ENCODE results near the gene CD180. TPM values are rescaled to one million over a fixed set of nuclear protein-coding genes. Genes with fewer than 3 reads are reported as not detected.

Gene CD180
- total RNA-seq, 1 experiment from 2014 or later = not detected

DNA sequence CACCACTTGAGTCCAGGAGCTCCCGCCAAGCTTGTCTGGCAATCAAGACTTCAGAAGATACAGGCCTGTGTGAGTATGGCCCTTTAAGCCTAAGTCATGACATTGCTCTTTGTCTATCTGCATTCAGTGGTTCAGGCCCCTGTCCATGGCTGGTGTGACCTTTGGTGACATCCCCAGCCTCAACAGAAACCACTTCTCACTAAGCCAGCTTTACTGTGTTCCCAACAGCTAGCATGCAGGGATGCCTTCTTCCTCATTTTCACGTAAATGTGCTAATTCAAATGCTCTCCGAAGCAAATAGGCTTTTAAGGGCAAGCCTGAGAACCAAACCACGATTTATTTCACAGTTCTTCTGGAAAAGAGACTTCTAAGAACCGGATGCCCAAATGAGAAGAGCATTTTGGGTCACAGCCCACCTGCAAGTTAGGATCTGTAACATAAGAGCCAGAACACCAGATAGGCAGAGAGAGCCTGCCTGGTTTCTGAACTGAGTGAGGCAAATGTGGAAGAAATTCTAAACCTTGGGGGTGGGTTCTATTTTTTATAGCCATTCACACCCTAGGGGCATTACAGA is 14.9 kb downstream of the CD180 start:
- no peaks in the 10 kb centered on the region for H3K36me3 ChIP-seq (ENCODE audit: control insufficient read depth in 1 of 2, insufficient read depth in 2 of 2, low read length in 2 of 2)
- no peak overlapping the region for H3K4me3 ChIP-seq (replicated peaks in 1 of 2; ENCODE audit: low read depth in 1 of 2, low read length in 2 of 2)
- H4K20me1 ChIP-seq (ENCODE audit: insufficient read depth) = no peaks in the 10 kb centered on the region
- H3K27me3 ChIP-seq (ENCODE audit: insufficient read depth, low read length) = no peaks in the 10 kb centered on the region
- no peaks in the 10 kb centered on the region for H3K79me2 ChIP-seq (ENCODE audit: insufficient read depth, low read length)
- no peak for ATAC-seq
- no TSS peak for BruUV-seq (replicated peaks)
- H3K4me1 ChIP-seq (ENCODE audit: control insufficient read depth in 1 of 2, insufficient read depth in 2 of 2, low read length in 2 of 2) = no peaks in the 10 kb centered on the region
- H3K27ac ChIP-seq (ENCODE audit: low read depth, low read length) = no peak overlapping the region
- ChIA-PET POLR2A (no interaction called here), CTCF (no interaction called here), RAD21 (ENCODE audit: low non-redundant PET in 1 of 2, low total read pairs in 2 of 2, uncharacterized antibody in 2 of 2, unreplicated experiment in 2 of 2) (no interaction called here)
- no peak overlapping the region for H2AFZ ChIP-seq (ENCODE audit: low read depth, low read length, poor library complexity, severe bottlenecking)
- no peaks in the 10 kb centered on the region for H3K9me3 ChIP-seq (ENCODE audit: control insufficient read depth in 1 of 2, insufficient read depth in 1 of 2, low read depth in 1 of 2, low read length in 2 of 2)
- H3K4me2 ChIP-seq (ENCODE audit: low read length) = no peak overlapping the region
- no peak overlapping the region for H3K9ac ChIP-seq (ENCODE audit: low read length)
- intact Hi-C loops (cut with micrococcal nuclease) = no loop called here
- H3K9me2 ChIP-seq (ENCODE audit: insufficient read depth) = no peaks in the 10 kb centered on the region
- TF ChIP-seq, protein P1, sequence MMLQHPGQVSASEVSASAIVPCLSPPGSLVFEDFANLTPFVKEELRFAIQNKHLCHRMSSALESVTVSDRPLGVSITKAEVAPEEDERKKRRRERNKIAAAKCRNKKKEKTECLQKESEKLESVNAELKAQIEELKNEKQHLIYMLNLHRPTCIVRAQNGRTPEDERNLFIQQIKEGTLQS (IDR thresholded peaks at IDR 0.05) = no peak
- TF ChIP-seq TCF7L2 (IDR thresholded peaks at IDR 0.05; ENCODE audit: borderline replicate concordance, extremely low read depth, insufficient read depth, insufficient read length) = no peak
- no peak for TF ChIP-seq EGR1 (IDR thresholded peaks at IDR 0.05; ENCODE audit: low read depth)
- no peak for TF ChIP-seq SRF (IDR thresholded peaks at IDR 0.05; ENCODE audit: low read depth)
- TF ChIP-seq RAD21 (IDR thresholded peaks at IDR 0.05; ENCODE audit: low read depth) = no peak
- TF ChIP-seq FOSL1 (IDR thresholded peaks at IDR 0.05; ENCODE audit: low read depth) = no peak
- TF ChIP-seq SP1 (IDR thresholded peaks at IDR 0.05; ENCODE audit: low read depth) = no peak
- no peak for DNase-seq (ENCODE audit: low read depth, low spot score)

DNA sequence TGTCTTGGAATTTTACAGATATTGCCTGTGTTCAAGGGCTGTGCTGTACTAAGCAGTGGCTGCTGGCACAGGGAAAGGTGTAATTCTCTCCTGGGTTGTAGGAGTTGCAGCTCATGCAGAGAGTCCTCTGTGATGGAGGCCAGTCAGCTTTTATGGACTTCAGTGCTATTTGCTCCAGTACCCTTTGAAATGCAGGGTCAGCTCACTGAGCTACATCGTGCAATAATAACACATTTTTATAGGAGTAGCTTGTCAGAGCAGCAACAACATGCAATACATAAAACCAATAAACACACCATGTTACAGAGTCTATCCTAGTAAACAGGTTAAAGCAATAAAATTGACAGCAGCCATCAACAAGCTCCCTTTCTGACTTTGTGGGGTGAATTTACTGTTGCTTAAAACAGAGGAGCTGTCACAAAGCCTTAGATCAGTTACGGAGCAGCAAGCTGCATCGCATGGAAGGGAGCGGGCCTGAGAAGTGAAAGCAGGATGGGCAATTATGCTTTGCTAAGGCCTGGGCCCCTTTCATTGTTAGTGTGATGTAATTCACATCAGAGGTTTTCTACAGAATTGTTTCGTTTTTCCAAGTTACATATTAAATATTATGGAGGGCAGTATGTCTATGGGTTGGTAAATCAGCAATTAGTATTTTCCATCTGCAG is 16.8 kb downstream of the CD180 start:
- no peak for DNase-seq (ENCODE audit: low read depth, low spot score)
- no TSS peak for BruUV-seq (replicated peaks)
- ChIA-PET RAD21 (ENCODE audit: low non-redundant PET in 1 of 2, low total read pairs in 2 of 2, uncharacterized antibody in 2 of 2, unreplicated experiment in 2 of 2) (no interaction called here), CTCF (interaction anchor here (1.3 to 2.6 kb wide), 2 partner anchors 14 kb away, joined by 6 to 11 read pairs; no protein-coding TSS in a partner anchor), POLR2A (no interaction called here)
- H4K20me1 ChIP-seq (ENCODE audit: insufficient read depth) = no peaks in the 10 kb centered on the region
- no peak for ATAC-seq
- H3K4me2 ChIP-seq (ENCODE audit: low read length) = no peak overlapping the region
- no peak overlapping the region for H3K9ac ChIP-seq (ENCODE audit: low read length)
- TF ChIP-seq CBX3 (IDR thresholded peaks at IDR 0.05; ENCODE audit: low read depth) (no peak), YY1 (IDR thresholded peaks at IDR 0.05; ENCODE audit: extremely low read depth, insufficient replicate concordance, low read depth, low read length) (no peak), TCF7L2 (IDR thresholded peaks at IDR 0.05; ENCODE audit: borderline replicate concordance, extremely low read depth, insufficient read depth, insufficient read length) (no peak), EZH2phosphoT487 (IDR thresholded peaks at IDR 0.05; ENCODE audit: borderline replicate concordance) (no peak), POLR2A (IDR thresholded peaks at IDR 0.05; ENCODE audit: borderline replicate concordance, extremely low read depth, insufficient read depth, insufficient read length) (no peak), SP1 (IDR thresholded peaks at IDR 0.05; ENCODE audit: low read depth) (no peak), EGR1 (IDR thresholded peaks at IDR 0.05; ENCODE audit: low read depth) (no peak), FOSL1 (IDR thresholded peaks at IDR 0.05; ENCODE audit: low read depth) (no peak), EZH2 (IDR thresholded peaks at IDR 0.05) (no peak), ELF1 (IDR thresholded peaks at IDR 0.05; ENCODE audit: borderline replicate concordance, low read depth) (no peak), ZNF274 (IDR thresholded peaks at IDR 0.05; ENCODE audit: low read depth, low read length) (no peak), POLR2AphosphoS5 (IDR thresholded peaks at IDR 0.05; ENCODE audit: low read depth, low read length) (no peak), JUND (IDR thresholded peaks at IDR 0.05) (no peak), RAD21 (IDR thresholded peaks at IDR 0.05; ENCODE audit: low read depth) (no peak), CEBPB (IDR thresholded peaks at IDR 0.05; ENCODE audit: low read depth) (no peak), SIN3A (IDR thresholded peaks at IDR 0.05; ENCODE audit: low read depth) (no peak)
- H3K4me1 ChIP-seq (ENCODE audit: control insufficient read depth in 1 of 2, insufficient read depth in 2 of 2, low read length in 2 of 2) = no peaks in the 10 kb centered on the region
- no peak overlapping the region for H3K27ac ChIP-seq (ENCODE audit: low read depth, low read length)
- no peaks in the 10 kb centered on the region for H3K9me3 ChIP-seq (ENCODE audit: control insufficient read depth in 1 of 2, insufficient read depth in 1 of 2, low read depth in 1 of 2, low read length in 2 of 2)
- intact Hi-C loops (cut with micrococcal nuclease) = no loop called here
- H3K79me2 ChIP-seq (ENCODE audit: insufficient read depth, low read length) = no peaks in the 10 kb centered on the region
- H3K4me3 ChIP-seq (replicated peaks in 1 of 2; ENCODE audit: low read depth in 1 of 2, low read length in 2 of 2) = no peak overlapping the region
- H3K27me3 ChIP-seq (ENCODE audit: insufficient read depth, low read length) = no peaks in the 10 kb centered on the region
- no peak overlapping the region for H2AFZ ChIP-seq (ENCODE audit: low read depth, low read length, poor library complexity, severe bottlenecking)
- no peaks in the 10 kb centered on the region for H3K36me3 ChIP-seq (ENCODE audit: control insufficient read depth in 1 of 2, insufficient read depth in 2 of 2, low read length in 2 of 2)
- no peaks in the 10 kb centered on the region for H3K9me2 ChIP-seq (ENCODE audit: insufficient read depth)

Measured in HCT116 (cell line).